ENCODE data around the gene SPINK8. TPM values are rescaled to one million over a fixed set of nuclear protein-coding genes. Genes with fewer than 3 reads are reported as not detected.

Gene SPINK8
- total and polyA plus RNA-seq, 3 experiments from 2014 or later = not detected

DNA sequence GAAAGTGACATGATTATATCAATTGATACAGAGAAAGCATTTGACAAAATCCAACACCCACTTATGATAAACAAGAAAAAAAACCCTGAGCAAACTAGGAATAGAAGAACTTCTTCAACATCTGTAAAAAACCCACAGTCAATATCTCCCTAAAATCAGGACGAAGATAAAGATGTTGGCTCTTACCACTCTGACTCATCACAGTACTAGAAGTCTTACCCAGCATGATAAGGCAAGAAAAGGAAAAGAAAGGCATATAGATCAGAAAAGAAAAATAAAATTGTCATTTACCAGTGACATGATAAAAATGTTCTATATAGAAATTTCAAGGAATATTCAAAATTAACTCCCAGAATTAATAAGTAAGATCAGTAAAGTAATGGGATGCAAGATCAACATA is 31.4 kb upstream of the SPINK8 start:
- H3K9me3 Mint-ChIP-seq = peaks cover 7 to 16% (median 9%) of the 10 kb centered on the region in 5 donors
- peaks cover 0 to 12% (median 0%) of the 10 kb centered on the region in 3 donors for H3K36me3 Mint-ChIP-seq
- no peaks in the 10 kb centered on the region for H3K9me3 ChIP-seq (ENCODE audit: low read length)
- peak overlapping the region in 1 of 8 donors; percentile 9 for H3K27ac Mint-ChIP-seq
- H3K27me3 ChIP-seq (ENCODE audit: insufficient read depth, low read length, poor library complexity, severe bottlenecking) = no peaks in the 10 kb centered on the region
- H3K36me3 ChIP-seq (ENCODE audit: insufficient read depth, low read length) = no peaks in the 10 kb centered on the region
- no peak overlapping the region for H3K27ac ChIP-seq (ENCODE audit: low read depth, low read length)
- H3K4me3 ChIP-seq (ENCODE audit: low read length) = no peak overlapping the region
- no peaks in the 10 kb centered on the region for H3K4me1 Mint-ChIP-seq
- H3K4me3 Mint-ChIP-seq = no peak overlapping the region
- peaks cover 5 to 8% of the 10 kb centered on the region in 2 donors for H3K27me3 Mint-ChIP-seq
- ChIA-PET POLR2A (no interaction called here), CTCF (no interaction called here)
- DNase-seq = no peak
- H3K4me1 ChIP-seq (ENCODE audit: insufficient read depth, low read length) = no peaks in the 10 kb centered on the region

GRCh38 chr3:48361928-48362327 is 28.5 kb upstream of the SPINK8 start:
- Histone ChIP-seq H3K4me1 (ENCODE audit: insufficient read depth, low read length) (no peaks in the 10 kb centered on the region), H3K27ac (ENCODE audit: low read depth, low read length) (no peak overlapping the region), H3K4me3 (ENCODE audit: low read length) (no peak overlapping the region), H3K36me3 (ENCODE audit: insufficient read depth, low read length) (no peaks in the 10 kb centered on the region), H3K27me3 (ENCODE audit: insufficient read depth, low read length, poor library complexity, severe bottlenecking) (peaks cover 2% of the 10 kb centered on the region), H3K9me3 (ENCODE audit: low read length) (no peaks in the 10 kb centered on the region)
- Mint-ChIP-seq H3K27ac (no peak overlapping the region), H3K4me3 (no peak overlapping the region), H3K9me3 (peaks cover 7 to 16% (median 9%) of the 10 kb centered on the region in 5 donors), H3K27me3 (peaks cover 10 to 21% of the 10 kb centered on the region in 2 donors), H3K4me1 (no peaks in the 10 kb centered on the region), H3K36me3 (peaks cover 0 to 12% (median 0%) of the 10 kb centered on the region in 3 donors)
- CTCF ChIA-PET = no interaction called here
- POLR2A ChIA-PET = no interaction called here
- no peak for DNase-seq

DNA sequence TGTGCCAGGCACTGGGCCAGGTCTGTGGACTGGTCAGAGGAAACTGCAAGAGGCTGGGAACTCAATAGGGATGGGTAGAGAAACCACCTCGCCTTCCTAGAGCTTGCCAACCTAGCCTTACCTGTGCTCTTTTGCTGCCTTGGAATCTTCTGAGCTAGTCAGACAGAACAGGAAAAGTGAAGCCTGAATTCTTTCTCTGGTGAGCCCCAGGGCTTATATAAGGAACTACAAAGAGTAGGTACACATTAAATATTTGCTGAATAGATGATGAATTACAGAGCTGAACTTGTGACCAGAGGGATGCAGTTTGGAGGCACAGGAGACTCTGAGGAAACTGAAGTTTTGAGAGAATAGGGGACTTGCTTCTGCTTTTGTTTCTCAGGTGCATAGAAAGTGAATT is 23.0 kb upstream of the SPINK8 start:
- H3K4me3 Mint-ChIP-seq = no peak overlapping the region
- CTCF ChIA-PET = no interaction called here
- POLR2A ChIA-PET = no interaction called here

DNA sequence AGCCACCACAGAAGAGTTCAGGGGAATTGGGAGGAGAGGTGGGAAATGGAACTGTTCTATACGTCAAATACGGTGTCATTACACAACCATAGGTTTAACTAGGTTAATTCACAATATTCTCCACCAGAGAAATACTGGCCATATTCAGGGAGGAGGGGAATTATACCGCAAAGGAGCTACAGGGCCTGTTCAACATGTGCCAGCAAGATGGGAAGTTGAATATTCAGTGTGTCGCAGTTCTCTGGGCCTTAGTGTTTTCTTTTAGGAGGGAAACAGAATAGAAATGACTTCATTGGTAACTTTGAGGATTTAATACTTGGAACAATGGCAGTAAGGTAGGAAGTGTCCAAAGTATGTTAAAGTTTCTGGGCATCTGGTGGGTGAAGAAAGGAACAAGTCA is 20.5 kb upstream of the SPINK8 start:
- ChIA-PET CTCF (no interaction called here), POLR2A (no interaction called here)
- Mint-ChIP-seq H3K4me1 (no peaks in the 10 kb centered on the region), H3K36me3 (peaks cover 0 to 19% (median 0%) of the 10 kb centered on the region in 3 donors), H3K27ac (peak overlapping the region in 2 of 8 donors; percentile 13 to 52), H3K9me3 (no peaks in the 10 kb centered on the region), H3K4me3 (no peak overlapping the region), H3K27me3 (peaks cover 12 to 58% of the 10 kb centered on the region in 2 donors)
- H3K27me3 ChIP-seq (ENCODE audit: insufficient read depth, low read length, poor library complexity, severe bottlenecking) = peaks cover 2% of the 10 kb centered on the region
- no peaks in the 10 kb centered on the region for H3K36me3 ChIP-seq (ENCODE audit: insufficient read depth, low read length)
- H3K4me1 ChIP-seq (ENCODE audit: insufficient read depth, low read length) = no peaks in the 10 kb centered on the region
- H3K4me3 ChIP-seq (ENCODE audit: low read length) = no peak overlapping the region
- no peak overlapping the region for H3K27ac ChIP-seq (ENCODE audit: low read depth, low read length)
- H3K9me3 ChIP-seq (ENCODE audit: low read length) = no peaks in the 10 kb centered on the region
- DNase-seq = no peak

More for the DNA sequence above, 23.0 kb upstream of the SPINK8 start:
- Histone ChIP-seq H3K36me3 (ENCODE audit: insufficient read depth, low read length) (no peaks in the 10 kb centered on the region), H3K9me3 (ENCODE audit: low read length) (no peaks in the 10 kb centered on the region), H3K4me1 (ENCODE audit: insufficient read depth, low read length) (no peaks in the 10 kb centered on the region), H3K4me3 (ENCODE audit: low read length) (no peak overlapping the region), H3K27ac (ENCODE audit: low read depth, low read length) (no peak overlapping the region), H3K27me3 (ENCODE audit: insufficient read depth, low read length, poor library complexity, severe bottlenecking) (peaks cover 2% of the 10 kb centered on the region)
- H3K4me1 Mint-ChIP-seq = no peaks in the 10 kb centered on the region
- DNase-seq = no peak
- H3K27ac Mint-ChIP-seq = no peak overlapping the region
- peaks cover 3 to 8% (median 5%) of the 10 kb centered on the region in 5 donors for H3K9me3 Mint-ChIP-seq
- H3K36me3 Mint-ChIP-seq = peaks cover 0 to 24% (median 0%) of the 10 kb centered on the region in 3 donors
- peaks cover 16 to 64% of the 10 kb centered on the region in 2 donors for H3K27me3 Mint-ChIP-seq

- POLR2A ChIA-PET = no interaction called here
- Histone ChIP-seq H3K27me3 (ENCODE audit: insufficient read depth, low read length, poor library complexity, severe bottlenecking) (no peaks in the 10 kb centered on the region), H3K36me3 (ENCODE audit: insufficient read depth, low read length) (no peaks in the 10 kb centered on the region), H3K27ac (ENCODE audit: low read depth, low read length) (no peak overlapping the region), H3K4me3 (ENCODE audit: low read length) (no peak overlapping the region), H3K9me3 (ENCODE audit: low read length) (no peaks in the 10 kb centered on the region), H3K4me1 (ENCODE audit: insufficient read depth, low read length) (no peaks in the 10 kb centered on the region)
- Mint-ChIP-seq H3K4me3 (no peak overlapping the region), H3K4me1 (no peaks in the 10 kb centered on the region), H3K27ac (no peak overlapping the region), H3K9me3 (no peaks in the 10 kb centered on the region), H3K27me3 (peaks cover 7 to 52% of the 10 kb centered on the region in 2 donors), H3K36me3 (peaks cover 0 to 19% (median 0%) of the 10 kb centered on the region in 3 donors)
- no peak for DNase-seq
- CTCF ChIA-PET = interaction anchor here (1.7 kb wide), 1 partner anchor 48 kb away, joined by 4 read pairs; no protein-coding TSS in a partner anchor
These were observed 19.1 kb upstream of the SPINK8 start for GRCh38 chr3:48352546-48352945.

GRCh38 chr3:48347500-48347899 is 14.0 kb upstream of the SPINK8 start:
- CTCF ChIA-PET = no interaction called here
- H3K36me3 ChIP-seq (ENCODE audit: insufficient read depth, low read length) = no peaks in the 10 kb centered on the region
- Mint-ChIP-seq H3K27me3 (peaks cover 6 to 13% of the 10 kb centered on the region in 2 donors), H3K27ac (no peak overlapping the region), H3K9me3 (no peaks in the 10 kb centered on the region), H3K36me3 (no peaks in the 10 kb centered on the region), H3K4me3 (no peak overlapping the region), H3K4me1 (no peaks in the 10 kb centered on the region)
- H3K9me3 ChIP-seq (ENCODE audit: low read length) = no peaks in the 10 kb centered on the region
- no peak for DNase-seq
- H3K27ac ChIP-seq (ENCODE audit: low read depth, low read length) = no peak overlapping the region
- H3K4me3 ChIP-seq (ENCODE audit: low read length) = no peak overlapping the region
- H3K27me3 ChIP-seq (ENCODE audit: insufficient read depth, low read length, poor library complexity, severe bottlenecking) = no peaks in the 10 kb centered on the region
- no peaks in the 10 kb centered on the region for H3K4me1 ChIP-seq (ENCODE audit: insufficient read depth, low read length)
- POLR2A ChIA-PET = no interaction called here

- no peaks in the 10 kb centered on the region for H3K9me3 Mint-ChIP-seq
- H3K27me3 Mint-ChIP-seq = peaks cover 3 to 13% of the 10 kb centered on the region in 2 donors
- CTCF ChIA-PET = no interaction called here
- H3K36me3 ChIP-seq (ENCODE audit: insufficient read depth, low read length) = no peaks in the 10 kb centered on the region
- no peak overlapping the region for H3K4me3 ChIP-seq (ENCODE audit: low read length)
- H3K36me3 Mint-ChIP-seq = no peaks in the 10 kb centered on the region
- no peak overlapping the region for H3K27ac ChIP-seq (ENCODE audit: low read depth, low read length)
- H3K9me3 ChIP-seq (ENCODE audit: low read length) = no peaks in the 10 kb centered on the region
- DNase-seq = no peak
- H3K27ac Mint-ChIP-seq = no peak overlapping the region
- no peak overlapping the region for H3K4me3 Mint-ChIP-seq
- POLR2A ChIA-PET = no interaction called here
- H3K4me1 ChIP-seq (ENCODE audit: insufficient read depth, low read length) = no peaks in the 10 kb centered on the region
- H3K27me3 ChIP-seq (ENCODE audit: insufficient read depth, low read length, poor library complexity, severe bottlenecking) = no peaks in the 10 kb centered on the region
- H3K4me1 Mint-ChIP-seq = no peaks in the 10 kb centered on the region
These were observed 12.6 kb upstream of the SPINK8 start for GRCh38 chr3:48345946-48346572.

GRCh38 chr3:48344867-48345507 is 11.5 kb upstream of the SPINK8 start:
- Mint-ChIP-seq H3K4me3 (no peak overlapping the region), H3K27me3 (peaks cover 0 to 13% of the 10 kb centered on the region in 2 donors), H3K36me3 (no peaks in the 10 kb centered on the region), H3K4me1 (no peaks in the 10 kb centered on the region), H3K27ac (no peak overlapping the region), H3K9me3 (no peaks in the 10 kb centered on the region)
- POLR2A ChIA-PET = no interaction called here
- no peak overlapping the region for H3K27ac ChIP-seq (ENCODE audit: low read depth, low read length)
- no peaks in the 10 kb centered on the region for H3K27me3 ChIP-seq (ENCODE audit: insufficient read depth, low read length, poor library complexity, severe bottlenecking)
- H3K4me1 ChIP-seq (ENCODE audit: insufficient read depth, low read length) = no peaks in the 10 kb centered on the region
- no peaks in the 10 kb centered on the region for H3K9me3 ChIP-seq (ENCODE audit: low read length)
- no peaks in the 10 kb centered on the region for H3K36me3 ChIP-seq (ENCODE audit: insufficient read depth, low read length)
- CTCF ChIA-PET = no interaction called here
- DNase-seq = no peak
- no peak overlapping the region for H3K4me3 ChIP-seq (ENCODE audit: low read length)
